ENCODE measurements around the gene TMEFF2.

- no peak for TF ChIP-seq SIN3A (IDR thresholded peaks at IDR 0.05; ENCODE audit: borderline replicate concordance, insufficient read depth, low read length)
- no peak for TF ChIP-seq REST (IDR thresholded peaks at IDR 0.05; ENCODE audit: insufficient read depth in 1 of 2, low read depth in 2 of 2, low read length in 2 of 2)
- TF ChIP-seq TAF1 (IDR thresholded peaks at IDR 0.05; ENCODE audit: borderline replicate concordance, insufficient read depth, low read length): no peak
- TF ChIP-seq FOXP2 (optimal IDR thresholded peaks at IDR 0.05; ENCODE audit: borderline replicate concordance, extremely low read depth, extremely low read length, insufficient read depth): no peak
These were observed 112.6 kb downstream of the TMEFF2 start for GRCh38 chr2:192082121-192082520.

Measured in PFSK-1 (cell line).